Measurements from ENCODE around the gene SPRR1B.
"Not testable (repeated sequence)": the region's sequence is repeated elsewhere in the genome, so short reads cannot be mapped to it uniquely, and the experiment has no call there.

SPRR1B gene, protein sequence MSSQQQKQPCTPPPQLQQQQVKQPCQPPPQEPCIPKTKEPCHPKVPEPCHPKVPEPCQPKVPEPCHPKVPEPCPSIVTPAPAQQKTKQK

DNA sequence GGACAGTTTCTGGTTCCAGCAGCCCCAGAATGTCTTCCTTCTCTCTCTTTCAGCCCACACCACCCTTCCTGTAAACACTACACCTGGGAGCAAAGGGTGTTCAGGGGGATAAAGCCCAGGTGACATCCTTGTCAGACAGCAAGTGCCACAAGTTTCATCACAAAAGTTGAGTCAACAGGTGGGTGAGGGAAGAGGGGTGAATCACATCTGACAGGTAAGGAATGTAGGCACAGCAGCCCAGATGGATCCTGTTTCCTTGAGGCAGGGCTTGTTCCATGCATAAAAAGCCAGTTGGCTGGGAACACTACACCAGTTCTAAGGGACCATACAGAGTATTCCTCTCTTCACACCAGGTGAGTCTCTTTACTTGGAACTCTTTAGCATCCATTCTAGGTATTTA lies at the start of gene SPRR1B:
Gene SPRR1B (plus strand): TSS at position 309 of the 400 bp plus-strand sequence. CDS start 1,143 bp downstream, outside the sequence.
- no peak for DNase-seq

DNA sequence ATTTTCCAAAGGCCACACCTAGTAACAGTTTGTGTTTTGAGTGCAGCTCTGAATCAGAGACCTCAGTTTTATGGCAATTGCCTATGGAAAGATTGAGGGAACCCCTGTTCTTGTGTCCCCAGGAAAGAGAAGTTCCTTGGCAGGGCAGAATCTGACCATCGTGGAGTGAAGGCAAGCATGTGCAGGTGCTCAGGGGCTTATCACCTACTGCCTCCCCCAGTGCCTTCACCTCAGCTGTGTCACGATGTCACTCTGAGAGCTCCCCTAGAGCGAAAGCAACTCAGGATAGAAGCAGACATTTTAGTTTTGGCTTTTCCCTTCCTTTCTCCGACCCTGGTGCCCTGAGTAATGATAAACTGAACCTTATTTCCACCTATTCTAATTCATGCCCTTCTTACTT lies 48.9 kb upstream of the SPRR1B start:
- DNase-seq = no peak

DNA sequence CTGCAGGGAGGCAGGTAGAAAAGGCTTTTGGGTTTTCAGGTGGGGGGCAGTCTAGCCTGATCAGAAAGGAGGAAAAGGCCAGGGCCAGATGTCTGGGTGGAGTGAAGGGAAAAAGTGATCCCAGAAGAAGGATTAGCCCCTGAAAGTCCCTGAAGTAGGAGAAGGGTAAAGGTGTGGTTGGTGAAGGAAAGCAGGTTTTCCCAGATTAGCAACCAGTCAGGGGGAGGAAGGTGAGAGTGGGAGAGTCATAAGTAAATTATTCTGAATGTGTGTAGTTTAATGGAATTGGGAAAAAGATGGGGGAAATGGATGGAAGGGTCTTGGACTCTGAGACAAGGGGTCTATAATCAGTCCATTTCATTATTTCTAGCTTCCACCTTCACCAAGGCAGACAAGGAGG lies 47.8 kb upstream of the SPRR1B start:
- DNase-seq = no peak

DNA sequence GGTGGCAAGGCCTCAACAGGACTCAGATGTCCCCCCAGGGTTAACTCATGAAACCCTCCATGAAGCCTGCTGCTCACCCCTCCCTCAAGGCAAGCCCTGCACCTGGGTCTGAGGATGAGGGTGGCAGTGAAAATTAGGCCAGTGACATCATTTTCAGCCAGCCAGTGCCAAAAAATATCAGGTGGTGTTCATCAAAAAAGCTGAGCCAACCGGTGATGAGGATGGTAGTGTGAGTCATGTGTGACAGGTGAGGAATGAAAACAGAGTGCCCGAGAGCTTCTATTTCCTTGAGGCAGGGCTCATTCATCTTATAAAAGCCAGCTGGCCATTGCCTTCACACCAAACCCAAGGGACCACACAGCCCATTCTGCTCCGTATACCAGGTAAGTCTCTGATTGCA lies 47.3 kb upstream of the SPRR1B start, which contains the start of gene SPRR1A:
Gene SPRR1A (plus strand): TSS at position 339 of the 400 bp plus-strand sequence. CDS start 1,150 bp downstream, outside the sequence.
- no peak for DNase-seq

DNA sequence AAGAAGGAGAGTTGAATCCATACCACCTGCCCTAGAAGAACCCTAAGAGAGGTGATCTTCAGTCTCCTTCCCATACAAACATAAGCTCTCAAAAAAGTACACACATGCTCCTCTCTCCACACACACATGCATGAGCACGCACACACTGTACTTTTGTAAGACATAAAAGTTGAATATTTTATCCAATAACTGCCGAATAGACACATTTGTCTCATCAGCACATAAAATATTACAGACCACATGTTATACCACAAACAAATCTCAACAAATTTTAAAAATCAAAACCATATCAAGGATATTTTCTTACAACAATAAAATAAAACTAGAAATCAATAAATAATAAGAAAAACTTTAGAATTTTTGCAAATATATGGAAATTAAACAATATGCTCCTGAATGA lies 44.4 kb upstream of the SPRR1B start:
- no peak for DNase-seq

DNA sequence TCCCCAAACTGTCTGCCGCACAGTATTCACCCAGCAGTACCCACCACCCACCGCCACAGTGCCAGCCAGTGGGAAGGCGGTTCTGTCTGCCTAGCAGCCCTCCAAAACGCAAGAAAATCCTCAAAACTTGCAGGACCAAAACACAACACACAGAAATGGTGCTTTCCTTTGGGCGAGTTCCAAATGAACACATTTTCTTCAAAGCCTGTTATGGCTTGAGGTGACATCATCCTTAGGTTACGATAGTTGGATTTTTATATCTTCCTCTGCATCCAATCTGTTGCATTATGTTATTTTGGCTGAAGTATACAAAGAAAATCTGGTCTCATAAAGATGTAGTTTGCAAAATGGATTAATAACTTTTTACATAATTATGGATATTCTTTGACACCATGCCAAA lies 37.8 kb upstream of the SPRR1B start:
- DNase-seq = no peak

DNA sequence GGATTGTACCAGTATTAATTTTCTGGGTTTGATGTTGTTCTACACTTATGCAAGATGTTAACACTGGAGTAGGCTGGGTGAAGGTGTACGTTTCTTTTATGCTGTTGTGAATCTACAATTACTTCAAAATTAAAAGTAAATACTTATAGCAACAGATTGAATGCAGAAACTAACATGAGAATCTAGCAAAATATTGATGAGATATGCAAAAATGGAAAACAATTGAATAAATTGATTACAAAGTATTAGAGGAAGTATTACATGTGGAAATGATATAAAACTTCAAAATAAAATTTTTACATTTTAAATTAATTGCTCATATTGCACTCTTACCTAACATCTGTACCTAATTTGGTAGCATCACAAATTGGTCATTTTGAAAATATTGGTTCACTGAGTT lies 35.2 kb upstream of the SPRR1B start:
- DNase-seq = no peak

DNA sequence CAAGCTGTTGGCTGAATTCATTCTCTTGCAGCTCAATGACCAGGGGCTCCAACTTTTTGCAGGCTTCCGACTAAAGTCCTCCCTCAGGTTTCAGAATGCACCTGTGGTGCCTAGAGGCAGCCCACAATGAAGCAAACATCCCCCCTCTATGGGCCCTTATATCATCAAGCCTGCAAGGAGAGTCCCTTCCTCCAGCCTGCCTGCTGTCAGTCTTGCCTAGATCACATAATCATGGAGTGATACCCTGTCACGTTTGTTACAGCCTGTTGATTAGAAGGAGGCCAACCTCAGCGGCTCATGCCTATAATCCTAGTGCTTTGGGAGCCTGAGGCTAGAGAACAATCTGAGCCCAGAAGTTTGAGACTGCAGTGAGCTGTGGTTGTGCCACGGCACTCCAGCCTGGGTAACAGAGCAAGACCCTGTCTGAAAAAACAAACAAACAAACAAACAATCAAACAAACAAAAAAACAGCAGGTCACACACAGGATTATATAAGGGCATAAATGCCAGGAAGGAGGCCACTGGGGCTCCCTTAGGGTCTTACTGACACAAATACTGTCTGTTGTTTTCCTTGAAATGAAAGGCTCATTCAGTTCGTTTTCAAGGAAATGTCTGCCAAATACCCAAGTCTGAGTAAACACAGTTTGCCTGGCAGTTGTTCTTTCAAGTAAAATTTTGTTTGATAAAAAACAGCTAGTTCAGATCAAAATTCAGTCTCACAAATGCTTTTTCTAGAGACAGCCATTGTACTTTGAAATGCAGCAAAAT lies 34.2 kb upstream of the SPRR1B start:
- no peak for DNase-seq

DNA sequence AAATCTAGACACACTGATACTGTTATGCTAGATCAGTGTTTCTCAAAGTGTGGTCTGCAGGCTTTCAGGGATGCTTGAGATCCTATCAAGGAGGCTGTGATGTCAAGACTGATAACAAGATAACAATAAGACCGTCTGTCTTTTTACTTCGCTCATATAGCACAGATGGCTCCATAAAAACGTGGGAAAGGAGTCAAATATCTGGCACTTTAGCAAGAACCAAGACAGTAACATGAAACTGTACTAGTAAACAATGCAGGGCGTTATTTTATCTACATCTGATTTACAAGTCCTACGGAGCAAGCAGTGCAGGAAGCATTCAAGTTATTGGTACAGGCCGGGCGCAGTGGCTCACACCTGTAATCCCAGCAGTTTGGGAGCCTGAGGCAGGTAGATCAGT lies 33.1 kb upstream of the SPRR1B start:
- no peak for DNase-seq

DNA sequence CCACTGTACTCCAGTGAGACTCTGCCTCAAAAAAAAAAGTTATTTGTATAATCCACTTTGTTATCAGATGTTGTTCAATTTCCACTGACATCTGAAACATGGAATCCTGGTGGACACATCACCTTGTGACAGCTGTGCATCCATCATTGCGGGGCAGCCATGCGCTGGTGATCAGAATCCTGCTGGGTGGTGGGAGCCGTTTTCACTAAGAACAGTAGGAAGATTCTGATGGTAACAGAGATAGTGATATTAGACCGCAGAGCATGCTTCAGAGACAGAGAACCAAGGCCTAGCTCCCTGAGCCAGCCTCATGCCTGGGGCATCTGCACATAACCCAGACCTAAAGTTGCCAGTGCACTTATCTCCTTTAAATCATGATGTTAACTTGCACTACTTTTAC lies 32.5 kb upstream of the SPRR1B start:
- DNase-seq = no peak

DNA sequence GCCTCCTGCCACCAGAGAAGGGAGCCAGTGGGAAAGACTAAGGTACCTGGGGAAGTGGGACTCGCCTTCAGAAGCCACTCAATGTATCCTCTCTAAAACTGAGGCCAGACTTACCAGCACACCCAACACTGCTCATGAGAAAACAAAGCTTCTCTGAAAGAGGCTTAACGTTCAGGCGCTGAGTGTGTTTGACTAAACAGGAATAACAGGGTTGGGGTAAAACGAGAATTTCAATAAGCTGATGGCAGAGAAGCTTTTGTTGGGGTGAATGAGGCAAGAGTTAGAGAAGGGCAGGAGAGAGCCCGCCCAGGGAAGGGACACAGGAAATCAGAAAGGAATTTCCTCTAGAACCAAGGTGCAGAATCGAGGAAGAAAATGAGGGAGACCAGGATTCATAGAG lies 31.2 kb upstream of the SPRR1B start:
- DNase-seq = no peak

DNA sequence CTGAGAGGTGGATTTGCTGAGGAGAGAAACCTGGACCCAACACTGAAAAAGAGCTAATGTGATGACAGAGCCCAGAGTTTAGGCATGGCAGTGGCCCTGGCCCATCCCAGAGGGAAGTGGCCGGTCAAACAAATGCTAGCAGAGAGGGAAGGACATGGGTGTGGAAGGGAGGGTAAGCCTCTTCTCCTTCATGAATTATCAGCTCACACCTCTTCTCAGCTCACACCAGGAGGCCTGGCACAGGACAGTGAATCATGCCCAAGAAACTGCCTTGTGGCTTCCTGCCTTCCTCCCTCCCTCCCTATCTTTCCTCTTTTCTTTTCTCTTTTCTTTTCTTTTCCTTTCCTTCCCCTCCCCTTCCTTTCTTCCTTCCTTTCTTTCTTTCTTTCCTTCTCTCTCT lies 30.7 kb upstream of the SPRR1B start:
- no peak for DNase-seq

DNA sequence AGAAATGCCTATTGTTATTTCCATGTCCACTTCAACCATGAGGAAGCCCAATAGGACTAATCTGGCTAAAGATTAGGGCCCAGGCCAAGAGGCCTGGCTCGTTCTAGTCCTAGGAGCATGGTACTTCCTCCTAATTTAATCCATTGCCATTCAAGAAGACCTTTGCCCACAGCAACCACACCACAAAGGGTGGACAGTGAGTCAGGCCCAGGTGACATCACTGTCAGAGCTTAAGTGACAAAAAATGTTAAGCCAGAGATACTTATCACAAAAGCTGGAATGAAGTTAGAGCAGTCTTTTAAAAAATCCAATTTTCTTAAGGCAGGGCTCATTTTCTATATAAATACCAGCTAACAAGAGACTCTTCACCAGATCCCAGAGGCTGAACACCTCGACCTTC lies 29.6 kb upstream of the SPRR1B start, which contains the start of gene SPRR3:
Gene SPRR3 (plus strand): TSS at position 368 of the 400 bp plus-strand sequence. CDS start 1,272 bp downstream, outside the sequence.
- DNase-seq = no peak

DNA sequence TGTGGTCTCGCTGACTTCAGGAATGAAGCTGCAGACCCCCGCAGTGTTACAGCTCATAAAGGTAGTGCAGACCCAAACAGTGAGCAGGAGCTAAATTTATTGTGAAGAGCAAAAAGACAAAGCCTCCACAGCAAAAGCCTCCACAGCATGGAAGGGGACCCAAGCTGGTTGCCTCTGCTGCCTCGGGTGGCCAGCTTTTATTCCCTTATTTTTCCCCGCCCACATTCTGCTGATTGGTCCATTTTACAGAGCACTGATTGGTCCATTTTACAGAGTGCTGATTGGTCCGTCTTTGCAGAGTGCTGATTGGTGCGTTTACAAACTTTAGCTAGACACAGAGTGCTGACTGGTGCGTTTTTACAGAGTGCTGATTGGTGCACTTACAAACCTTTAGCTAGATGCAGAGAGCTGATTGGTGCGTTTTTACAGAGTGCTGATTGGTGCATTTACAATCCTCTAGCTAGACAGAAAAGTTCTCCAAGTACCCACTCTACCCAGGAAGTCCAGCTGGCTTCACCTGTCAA lies 19.7 kb upstream of the SPRR1B start:
- DNase-seq = not testable (repeated sequence)

DNA sequence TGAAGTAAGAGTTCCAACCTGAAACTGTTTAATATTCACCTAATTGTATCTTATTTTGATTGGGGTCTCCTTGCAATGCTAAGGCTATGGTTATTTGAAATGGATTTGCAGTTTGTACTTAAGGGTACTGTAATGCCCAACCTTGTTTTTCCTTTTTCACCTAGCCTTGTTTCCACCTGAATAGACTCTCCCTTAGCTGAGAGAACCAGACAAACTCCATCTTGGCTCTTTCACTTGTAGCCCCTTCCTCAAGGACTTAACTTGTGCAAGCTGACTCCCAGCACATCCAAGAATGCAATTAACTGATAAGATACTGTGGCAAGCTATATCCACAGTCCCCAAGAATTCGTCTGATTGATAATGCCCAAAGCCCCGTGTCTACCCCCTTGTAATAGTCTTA lies 9.2 kb upstream of the SPRR1B start:
- not testable (repeated sequence) for DNase-seq

DNA sequence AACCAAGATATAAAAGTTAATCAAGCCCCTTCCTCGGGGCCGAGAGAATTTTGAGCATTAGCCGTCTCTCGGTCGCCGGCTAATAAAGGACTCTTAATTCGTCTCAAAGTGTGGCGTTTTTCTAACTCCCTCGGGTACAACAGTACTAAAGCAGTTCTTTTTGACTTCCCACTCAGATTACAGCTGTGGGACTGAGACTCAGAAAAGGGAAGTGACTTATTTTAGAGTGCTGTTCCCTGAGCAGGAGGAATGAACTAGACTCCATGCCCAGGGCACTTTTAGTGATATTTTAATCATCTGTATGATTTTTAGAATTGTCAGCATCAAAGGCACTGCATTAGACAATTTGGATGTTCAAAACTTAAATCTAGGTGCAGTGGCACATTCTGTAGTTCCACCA lies 8.7 kb upstream of the SPRR1B start:
- DNase-seq = not testable (repeated sequence)

DNA sequence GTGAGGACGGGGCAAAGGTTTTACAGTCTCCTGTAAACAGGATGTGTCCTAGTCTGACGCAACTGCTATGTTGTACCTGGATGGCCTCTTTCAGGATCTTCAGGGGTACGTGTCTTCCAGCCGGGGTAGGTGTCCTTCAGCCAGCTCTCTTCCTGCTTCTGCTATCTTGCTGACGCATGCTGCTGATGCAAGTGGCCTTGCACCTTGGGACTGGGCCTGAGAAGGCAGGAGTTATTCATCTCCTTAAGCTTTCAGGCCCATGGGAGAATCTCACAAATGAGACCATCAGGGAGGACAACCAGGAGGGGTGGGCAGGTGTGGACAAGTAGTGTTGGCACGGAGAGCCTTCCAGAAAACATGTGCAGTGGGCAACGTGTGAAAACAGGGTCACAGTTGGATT lies 7.9 kb upstream of the SPRR1B start:
- DNase-seq = no peak

DNA sequence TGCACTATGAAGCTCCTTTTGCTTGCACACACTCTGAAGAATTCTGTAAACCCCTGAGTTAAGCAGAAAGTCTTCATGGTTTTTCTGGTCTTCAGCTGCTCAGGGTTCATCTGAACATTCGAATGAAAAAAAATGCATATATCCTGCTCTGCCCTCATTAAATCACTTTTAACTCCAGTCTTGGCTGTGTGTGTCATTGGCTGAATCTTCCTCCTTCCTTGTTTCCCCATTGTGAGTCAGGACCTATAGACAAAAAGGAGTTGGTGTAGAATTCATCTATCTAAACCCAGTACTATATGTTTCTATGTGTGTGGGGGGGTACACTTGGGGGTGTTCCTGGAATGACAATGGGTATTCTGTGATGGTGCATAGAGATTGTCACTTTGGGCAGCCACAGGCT lies 6.6 kb upstream of the SPRR1B start:
- no peak for DNase-seq

DNA sequence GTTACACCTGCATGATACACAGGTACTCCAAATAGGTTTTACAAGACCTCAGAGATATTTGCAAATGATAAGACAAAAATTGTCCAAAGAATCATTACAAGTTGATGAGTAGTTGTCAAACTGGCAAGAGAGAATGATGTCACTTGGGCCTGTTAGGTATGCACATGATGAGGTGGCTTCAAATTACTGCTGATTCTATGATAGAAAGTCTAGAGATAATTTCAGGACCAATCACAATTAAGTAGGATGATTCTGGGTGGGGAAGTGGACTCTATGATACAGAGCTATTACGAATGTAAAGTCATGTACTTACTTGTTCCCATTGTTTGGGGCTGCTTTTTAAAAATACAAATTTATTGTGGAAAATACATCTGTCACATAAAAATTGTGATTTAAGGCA lies 5.2 kb upstream of the SPRR1B start:
- DNase-seq = no peak

DNA sequence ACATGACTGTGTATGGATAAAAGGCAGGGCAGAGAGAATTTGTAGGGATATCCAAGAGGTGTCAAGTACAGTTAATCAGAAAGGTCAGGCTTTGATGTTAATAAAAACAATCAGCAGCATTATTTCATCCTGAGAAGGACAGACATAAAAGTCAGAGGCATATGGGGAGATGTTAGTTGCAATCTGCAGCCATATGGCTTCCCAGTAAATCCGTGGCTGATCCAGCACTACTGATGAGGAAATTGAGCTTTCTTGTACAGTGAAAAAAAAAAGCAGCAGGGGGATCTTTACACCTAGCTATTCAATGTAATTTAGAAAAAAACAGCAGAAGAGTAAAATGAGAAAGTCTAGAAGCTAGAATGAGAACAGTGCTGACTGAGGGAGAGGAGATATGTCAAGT lies 2.2 kb upstream of the SPRR1B start:
- no peak for DNase-seq

DNA sequence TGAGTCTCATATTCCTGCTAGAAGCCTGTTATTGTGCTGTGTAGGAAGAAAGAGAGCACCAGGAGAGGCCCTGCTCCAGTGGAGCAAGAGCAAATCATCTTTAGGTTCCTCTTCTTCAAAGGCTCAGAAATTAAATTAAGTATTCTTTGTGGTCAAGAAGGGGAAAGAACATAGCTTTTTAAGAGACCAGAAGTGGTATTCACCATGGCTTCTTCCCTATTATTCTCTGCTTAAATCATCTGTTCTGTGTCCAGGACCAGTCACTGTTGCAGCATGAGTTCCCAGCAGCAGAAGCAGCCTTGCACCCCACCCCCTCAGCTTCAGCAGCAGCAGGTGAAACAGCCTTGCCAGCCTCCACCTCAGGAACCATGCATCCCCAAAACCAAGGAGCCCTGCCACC lies 1.1 kb downstream of the SPRR1B start:
- DNase-seq = no peak

DNA sequence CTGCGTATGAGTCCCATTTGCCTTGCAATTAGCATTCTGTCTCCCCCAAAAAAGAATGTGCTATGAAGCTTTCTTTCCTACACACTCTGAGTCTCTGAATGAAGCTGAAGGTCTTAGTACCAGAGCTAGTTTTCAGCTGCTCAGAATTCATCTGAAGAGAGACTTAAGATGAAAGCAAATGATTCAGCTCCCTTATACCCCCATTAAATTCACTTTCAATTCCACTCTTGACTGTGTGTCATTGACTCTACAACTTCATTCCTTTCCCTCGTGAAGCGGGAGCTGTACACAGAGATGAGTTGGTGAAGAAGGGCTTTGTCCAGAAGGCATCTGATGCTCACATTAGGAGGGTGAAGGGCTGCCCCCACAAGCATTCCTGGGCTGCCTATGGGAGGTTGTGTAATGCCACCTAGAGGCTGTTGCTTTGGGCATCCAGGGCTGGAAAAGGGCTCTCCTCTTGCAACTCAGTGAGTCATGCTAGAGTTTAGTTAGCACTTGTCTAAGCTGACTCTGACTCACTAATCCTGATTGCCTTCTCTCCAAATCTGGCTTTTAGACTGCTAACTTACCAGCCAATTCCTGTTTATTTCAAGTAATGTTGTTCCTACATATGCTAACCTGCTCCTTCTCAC lies 1.8 kb downstream of the SPRR1B start:
- no peak for DNase-seq

DNA sequence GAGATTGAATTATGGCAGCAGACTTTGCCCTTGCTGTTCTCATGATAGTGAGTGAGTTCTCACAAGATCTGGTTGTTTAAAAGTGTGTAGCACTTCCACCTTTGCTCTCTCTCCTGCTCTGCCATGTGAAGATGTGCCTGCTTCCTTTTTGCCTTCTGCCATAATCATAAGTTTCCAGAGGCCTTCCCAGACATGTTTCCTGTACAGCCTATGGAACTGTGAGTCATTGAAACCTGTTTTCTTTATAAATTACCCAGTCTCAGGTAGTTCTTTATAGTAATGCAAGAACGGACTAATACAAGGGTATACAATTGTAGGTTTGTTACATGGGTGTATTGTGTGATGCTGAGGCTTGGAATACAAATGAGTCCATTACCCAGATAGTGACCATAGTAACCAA lies 4.2 kb downstream of the SPRR1B start:
- no peak for DNase-seq

Measured in AML-193 (cell line).